ENCODE measurements around the gene VENTX.

- no peak for TF ChIP-seq CTCF (IDR thresholded peaks at IDR 0.05; ENCODE audit: extremely low read depth in 1 of 2, insufficient read depth in 1 of 2, low read depth in 1 of 2, low read length in 2 of 2)
- no peak for TF ChIP-seq JUN (IDR thresholded peaks at IDR 0.05; ENCODE audit: borderline replicate concordance, insufficient read depth, insufficient read length, low read depth)
- no peak for TF ChIP-seq POLR2AphosphoS5 (IDR thresholded peaks at IDR 0.05; ENCODE audit: insufficient read depth, low read depth, low read length)
- TF ChIP-seq MYC (IDR thresholded peaks at IDR 0.05; ENCODE audit: low read depth, low read length), result no peak
Measured at GRCh38 chr10:133187906-133188681, 49.6 kb upstream of the VENTX start.

Measured in endothelial cell of umbilical vein (primary cell).